K562 treated with DMSO at 1 percent for 12 hours (cell line): Measurements from ENCODE around the gene TNFAIP2. TPM values are rescaled to one million over a fixed set of nuclear protein-coding genes. Genes with fewer than 3 reads are reported as not detected.

Experiments
- total RNA-seq: library from RNA; unstranded; fragments of 300-600 nt; gene quantifications from 2 replicates; pipeline ENCODE4 v1.2.3, GENCODE V29; 2022; ENCODE audit not compliant: insufficient read depth

Gene TNFAIP2, protein sequence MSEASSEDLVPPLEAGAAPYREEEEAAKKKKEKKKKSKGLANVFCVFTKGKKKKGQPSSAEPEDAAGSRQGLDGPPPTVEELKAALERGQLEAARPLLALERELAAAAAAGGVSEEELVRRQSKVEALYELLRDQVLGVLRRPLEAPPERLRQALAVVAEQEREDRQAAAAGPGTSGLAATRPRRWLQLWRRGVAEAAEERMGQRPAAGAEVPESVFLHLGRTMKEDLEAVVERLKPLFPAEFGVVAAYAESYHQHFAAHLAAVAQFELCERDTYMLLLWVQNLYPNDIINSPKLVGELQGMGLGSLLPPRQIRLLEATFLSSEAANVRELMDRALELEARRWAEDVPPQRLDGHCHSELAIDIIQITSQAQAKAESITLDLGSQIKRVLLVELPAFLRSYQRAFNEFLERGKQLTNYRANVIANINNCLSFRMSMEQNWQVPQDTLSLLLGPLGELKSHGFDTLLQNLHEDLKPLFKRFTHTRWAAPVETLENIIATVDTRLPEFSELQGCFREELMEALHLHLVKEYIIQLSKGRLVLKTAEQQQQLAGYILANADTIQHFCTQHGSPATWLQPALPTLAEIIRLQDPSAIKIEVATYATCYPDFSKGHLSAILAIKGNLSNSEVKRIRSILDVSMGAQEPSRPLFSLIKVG
- total RNA-seq: 103 and 168 TPM in 2 replicates

DNA sequence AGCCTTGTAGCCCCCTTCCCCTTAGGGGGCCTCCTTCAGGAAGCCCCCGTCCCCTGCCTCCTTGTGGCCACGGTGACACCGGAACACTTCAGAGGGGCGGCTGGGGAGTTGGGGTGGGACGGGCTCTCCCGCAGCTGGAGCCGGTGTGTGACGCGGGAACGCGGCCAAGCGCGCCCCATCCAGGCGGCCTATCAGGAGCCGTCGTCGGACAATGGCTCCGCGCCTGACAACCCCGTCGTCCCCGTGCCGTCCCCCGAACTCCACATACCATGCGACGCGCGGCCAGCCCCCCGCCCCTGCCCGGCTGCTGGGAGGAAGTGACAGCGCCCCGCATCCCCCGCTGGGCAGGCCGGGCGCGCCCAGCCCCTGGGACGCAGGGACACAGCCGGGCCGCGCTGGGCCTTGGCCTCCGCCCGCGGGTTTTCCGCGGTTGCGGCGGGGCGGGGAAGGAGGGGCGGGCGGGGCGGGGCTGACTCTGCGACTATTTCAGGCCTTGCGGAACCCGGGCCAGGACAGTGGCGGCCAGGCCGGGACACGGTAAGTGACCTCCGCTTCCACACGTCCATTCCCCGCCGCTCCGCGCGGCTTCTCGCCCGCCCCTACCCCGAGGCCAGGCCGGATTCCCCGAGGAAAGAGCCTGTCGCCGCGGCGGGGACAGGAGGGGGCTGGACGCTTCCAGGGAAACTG lies at the start of gene TNFAIP2:
Gene TNFAIP2, plus strand, starts transcription at position 515 of the 687 bp plus-strand sequence. CDS start 2,997 bp downstream, outside the sequence.

DNA sequence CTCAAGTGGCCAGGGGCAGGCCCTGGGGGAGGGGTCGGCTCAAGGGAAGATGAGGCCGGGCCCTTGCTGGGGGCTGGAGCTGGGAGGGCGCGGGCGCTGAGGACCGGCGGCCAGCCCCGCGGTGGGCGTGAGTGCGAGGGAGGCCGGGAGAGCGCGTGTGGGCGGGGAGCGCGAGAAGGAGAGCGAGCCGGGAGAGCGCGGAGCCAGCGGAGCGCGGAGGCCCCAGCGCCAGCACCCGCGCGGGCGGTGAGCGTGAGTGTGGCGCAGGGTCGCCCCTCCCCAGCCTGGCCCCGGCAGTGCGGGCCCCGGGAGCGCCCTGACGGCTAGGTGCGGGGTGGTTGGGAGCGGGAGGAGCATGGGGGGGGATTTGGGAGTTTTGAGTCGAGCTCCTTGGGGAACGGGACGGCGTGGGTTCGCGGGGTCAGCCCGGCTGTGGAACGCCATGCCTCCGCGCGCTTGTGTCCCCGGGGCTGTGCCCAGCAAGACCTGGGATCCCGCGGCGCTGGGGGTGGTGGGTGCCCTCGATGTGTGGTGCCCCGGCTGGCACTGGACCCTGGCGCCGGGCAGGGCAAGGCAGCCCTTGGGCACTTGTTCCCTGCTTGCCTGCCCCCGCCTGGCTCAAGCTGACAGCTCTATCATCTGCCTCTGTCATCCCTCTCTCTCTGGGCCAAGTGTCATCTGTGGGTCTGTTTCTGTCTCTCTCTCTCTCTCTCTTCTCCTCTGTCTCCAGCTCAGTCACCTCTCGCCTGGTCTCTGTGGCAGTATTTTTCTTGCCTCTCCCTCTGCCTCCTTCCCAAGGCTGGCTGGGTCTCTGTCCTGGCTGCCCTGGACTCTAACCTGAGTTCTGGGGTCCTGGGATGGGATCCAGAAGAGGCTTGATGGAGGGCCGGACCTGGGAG lies 39.0 kb upstream of the TNFAIP2 start, which contains the start of gene LBHD2:
Gene LBHD2, plus strand, starts transcription at position 190 of the 899 bp plus-strand sequence. CDS start 1,803 bp downstream, outside the sequence.

DNA sequence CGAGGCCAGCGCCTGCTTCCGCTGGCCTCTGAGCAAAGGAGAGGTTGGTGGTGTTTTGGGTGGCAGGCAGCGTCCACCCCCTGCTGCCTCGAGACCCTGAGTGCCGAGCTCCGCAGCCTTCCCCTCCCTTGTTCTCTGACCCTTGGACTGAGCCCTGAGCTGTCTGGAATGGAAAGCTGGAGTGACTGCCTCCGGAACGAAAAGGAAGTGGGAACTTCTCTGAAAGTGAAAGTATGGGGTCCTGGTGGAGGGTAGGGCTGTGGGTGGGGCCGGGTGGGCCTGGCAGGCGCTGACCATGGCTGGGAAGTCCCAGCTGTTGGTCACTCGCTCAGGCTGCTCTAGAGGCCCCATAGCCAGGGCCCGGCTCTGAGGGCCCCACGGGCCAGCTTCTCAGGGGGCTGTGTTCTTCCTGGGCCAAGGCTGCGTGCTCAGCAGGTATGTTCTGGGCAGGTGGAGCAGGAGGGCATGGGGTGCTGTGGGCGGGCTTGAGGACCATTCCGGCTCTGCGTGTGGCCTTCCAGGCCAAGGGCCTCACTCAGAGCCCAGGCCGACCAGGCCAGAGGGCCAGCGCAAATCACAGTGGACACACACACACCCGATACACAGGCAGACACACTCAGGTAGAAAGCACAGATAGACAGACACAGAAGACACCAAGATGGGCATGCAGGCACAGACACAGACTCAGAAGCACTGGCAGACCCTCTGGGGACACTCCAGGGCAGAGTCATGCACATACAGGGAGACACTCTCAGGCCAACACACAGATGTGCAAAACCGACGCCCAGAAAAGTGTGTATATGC lies 28.7 kb upstream of the TNFAIP2 start, which contains the start of gene EXOC3L4:
Gene EXOC3L4, plus strand, starts transcription at position 320 of the 804 bp plus-strand sequence. CDS start 5,495 bp downstream, outside the sequence.

Other genes starting within 250 kb of the TNFAIP2 start
- gene AMN, start 200.8 kb upstream of the TNFAIP2 start, total RNA-seq: 0.27 TPM in 1 of 2 replicates, not detected in the other
- gene CDC42BPB, start 65.9 kb upstream of the TNFAIP2 start, total RNA-seq: 9.4 and 30.6 TPM in 2 replicates
- not detected in 2 replicates for gene LBHD2, start 39.3 kb upstream of the TNFAIP2 start, total RNA-seq
- gene EXOC3L4, start 28.7 kb upstream of the TNFAIP2 start, total RNA-seq: 1.8 TPM in 1 of 2 replicates, not detected in the other
- 106 and 203 TPM in 2 replicates for gene EIF5, start 210.8 kb downstream of the TNFAIP2 start, total RNA-seq